ENCODE results near the gene GLIS1. TPM values are rescaled to one million over a fixed set of nuclear protein-coding genes. Genes with fewer than 3 reads are reported as not detected.

Gene GLIS1
- polyA plus RNA-seq, 1 donor from 2014 or later: not detected

DNA sequence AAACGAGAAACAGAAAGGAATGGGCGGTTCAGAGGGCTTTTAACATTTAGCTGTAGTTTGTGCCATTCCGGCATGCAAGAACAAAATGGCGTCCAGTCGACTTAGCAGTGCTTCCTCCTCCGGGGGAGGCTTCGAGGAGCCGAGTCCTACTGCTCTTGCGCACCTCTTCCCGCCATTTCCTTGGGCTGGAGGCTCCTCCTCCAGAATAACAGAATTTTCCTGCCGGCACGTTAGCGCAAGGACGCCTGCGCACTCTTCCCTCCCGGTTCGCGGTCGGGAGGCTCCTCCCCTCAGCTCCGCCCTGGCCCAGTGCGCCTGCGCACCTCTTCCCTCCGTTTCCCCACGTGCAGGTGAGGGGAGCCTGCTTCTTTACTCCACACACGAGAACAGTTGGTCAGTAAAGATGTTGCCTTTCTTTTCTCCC is 278.7 kb downstream of the GLIS1 start:
- TF ChIP-seq RAD21 (conservative IDR thresholded peaks at IDR 0.05): no peak
- no peak for TF ChIP-seq POLR2AphosphoS5 (IDR thresholded peaks at IDR 0.05)
- TF ChIP-seq MXI1 (conservative IDR thresholded peaks at IDR 0.05; ENCODE audit: poor library complexity, severe bottlenecking): no peak
- no peak for TF ChIP-seq EP300 (conservative IDR thresholded peaks at IDR 0.05; ENCODE audit: poor library complexity, severe bottlenecking)
- no peak for TF ChIP-seq SMC3 (conservative IDR thresholded peaks at IDR 0.05; ENCODE audit: poor library complexity)
- TF ChIP-seq, protein P1, sequence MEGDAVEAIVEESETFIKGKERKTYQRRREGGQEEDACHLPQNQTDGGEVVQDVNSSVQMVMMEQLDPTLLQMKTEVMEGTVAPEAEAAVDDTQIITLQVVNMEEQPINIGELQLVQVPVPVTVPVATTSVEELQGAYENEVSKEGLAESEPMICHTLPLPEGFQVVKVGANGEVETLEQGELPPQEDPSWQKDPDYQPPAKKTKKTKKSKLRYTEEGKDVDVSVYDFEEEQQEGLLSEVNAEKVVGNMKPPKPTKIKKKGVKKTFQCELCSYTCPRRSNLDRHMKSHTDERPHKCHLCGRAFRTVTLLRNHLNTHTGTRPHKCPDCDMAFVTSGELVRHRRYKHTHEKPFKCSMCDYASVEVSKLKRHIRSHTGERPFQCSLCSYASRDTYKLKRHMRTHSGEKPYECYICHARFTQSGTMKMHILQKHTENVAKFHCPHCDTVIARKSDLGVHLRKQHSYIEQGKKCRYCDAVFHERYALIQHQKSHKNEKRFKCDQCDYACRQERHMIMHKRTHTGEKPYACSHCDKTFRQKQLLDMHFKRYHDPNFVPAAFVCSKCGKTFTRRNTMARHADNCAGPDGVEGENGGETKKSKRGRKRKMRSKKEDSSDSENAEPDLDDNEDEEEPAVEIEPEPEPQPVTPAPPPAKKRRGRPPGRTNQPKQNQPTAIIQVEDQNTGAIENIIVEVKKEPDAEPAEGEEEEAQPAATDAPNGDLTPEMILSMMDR (IDR thresholded peaks at IDR 0.05; ENCODE audit: poor library complexity, severe bottlenecking): no peak
- TF ChIP-seq, protein P2, sequence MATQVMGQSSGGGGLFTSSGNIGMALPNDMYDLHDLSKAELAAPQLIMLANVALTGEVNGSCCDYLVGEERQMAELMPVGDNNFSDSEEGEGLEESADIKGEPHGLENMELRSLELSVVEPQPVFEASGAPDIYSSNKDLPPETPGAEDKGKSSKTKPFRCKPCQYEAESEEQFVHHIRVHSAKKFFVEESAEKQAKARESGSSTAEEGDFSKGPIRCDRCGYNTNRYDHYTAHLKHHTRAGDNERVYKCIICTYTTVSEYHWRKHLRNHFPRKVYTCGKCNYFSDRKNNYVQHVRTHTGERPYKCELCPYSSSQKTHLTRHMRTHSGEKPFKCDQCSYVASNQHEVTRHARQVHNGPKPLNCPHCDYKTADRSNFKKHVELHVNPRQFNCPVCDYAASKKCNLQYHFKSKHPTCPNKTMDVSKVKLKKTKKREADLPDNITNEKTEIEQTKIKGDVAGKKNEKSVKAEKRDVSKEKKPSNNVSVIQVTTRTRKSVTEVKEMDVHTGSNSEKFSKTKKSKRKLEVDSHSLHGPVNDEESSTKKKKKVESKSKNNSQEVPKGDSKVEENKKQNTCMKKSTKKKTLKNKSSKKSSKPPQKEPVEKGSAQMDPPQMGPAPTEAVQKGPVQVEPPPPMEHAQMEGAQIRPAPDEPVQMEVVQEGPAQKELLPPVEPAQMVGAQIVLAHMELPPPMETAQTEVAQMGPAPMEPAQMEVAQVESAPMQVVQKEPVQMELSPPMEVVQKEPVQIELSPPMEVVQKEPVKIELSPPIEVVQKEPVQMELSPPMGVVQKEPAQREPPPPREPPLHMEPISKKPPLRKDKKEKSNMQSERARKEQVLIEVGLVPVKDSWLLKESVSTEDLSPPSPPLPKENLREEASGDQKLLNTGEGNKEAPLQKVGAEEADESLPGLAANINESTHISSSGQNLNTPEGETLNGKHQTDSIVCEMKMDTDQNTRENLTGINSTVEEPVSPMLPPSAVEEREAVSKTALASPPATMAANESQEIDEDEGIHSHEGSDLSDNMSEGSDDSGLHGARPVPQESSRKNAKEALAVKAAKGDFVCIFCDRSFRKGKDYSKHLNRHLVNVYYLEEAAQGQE (IDR thresholded peaks at IDR 0.05; ENCODE audit: borderline replicate concordance): no peak
- TF ChIP-seq EZH2 (IDR thresholded peaks at IDR 0.05; ENCODE audit: borderline replicate concordance, insufficient read depth, low read length, poor library complexity, severe bottlenecking): no peak
- no peaks in the 10 kb centered on the region for H3F3A ChIP-seq (ENCODE audit: insufficient read depth, low read length, poor library complexity, severe bottlenecking)
- H4K20me1 ChIP-seq (ENCODE audit: insufficient read depth): no peaks in the 10 kb centered on the region
- H3K79me2 ChIP-seq (replicated peaks; ENCODE audit: insufficient read depth, low read length): no peaks in the 10 kb centered on the region
- H3K9me3 ChIP-seq (ENCODE audit: low read length): no peaks in the 10 kb centered on the region
- H3K36me3 ChIP-seq (ENCODE audit: insufficient read depth, low read length): no peaks in the 10 kb centered on the region
- H2AFZ ChIP-seq (ENCODE audit: low read depth, low read length): no peak overlapping the region
- no peak overlapping the region for H3K27ac ChIP-seq (ENCODE audit: low read length)
- no peak overlapping the region for H3K4me3 ChIP-seq (ENCODE audit: low read length)
- no peak overlapping the region for H3K9ac ChIP-seq (ENCODE audit: low read length)
- no peak overlapping the region for H3K4me2 ChIP-seq (ENCODE audit: low read length)
- H3K9me2 ChIP-seq (ENCODE audit: insufficient read depth, low read length): no peaks in the 10 kb centered on the region
- H3K27me3 ChIP-seq (ENCODE audit: insufficient read depth, low read depth, low read length): no peaks in the 10 kb centered on the region

- H2AFZ ChIP-seq (ENCODE audit: low read depth, low read length): no peak within 1 kb of the TSS
Observed at GRCh38 chr1:53459321-53460175, 279.4 kb downstream of the GLIS1 start, which contains the start of gene DMRTB1. DMRTB1 (plus strand) TSS chr1:53459399; CDS start chr1:53459454, 55 bp downstream.

More at GRCh38 chr1:53459321-53460175, 279.4 kb downstream of the GLIS1 start, which contains the start of gene DMRTB1:
- Histone ChIP-seq H3K9ac (ENCODE audit: low read length) (no peak within 1 kb of the TSS), H4K20me1 (ENCODE audit: insufficient read depth) (no peaks in the 10 kb centered on the region), H3K27ac (ENCODE audit: low read length) (no peak within 1 kb of the TSS), H3K36me3 (ENCODE audit: insufficient read depth, low read length) (no peaks in the 10 kb centered on the region), H3F3A (ENCODE audit: insufficient read depth, low read length, poor library complexity, severe bottlenecking) (no peaks in the 10 kb centered on the region), H3K4me3 (ENCODE audit: low read length) (no peak within 1 kb of the TSS), H3K9me2 (ENCODE audit: insufficient read depth, low read length) (no peaks in the 10 kb centered on the region), H3K27me3 (ENCODE audit: insufficient read depth, low read depth, low read length) (no peaks in the 10 kb centered on the region), H3K9me3 (ENCODE audit: low read length) (no peaks in the 10 kb centered on the region), H3K4me2 (ENCODE audit: low read length) (no peak within 1 kb of the TSS), H3K79me2 (replicated peaks; ENCODE audit: insufficient read depth, low read length) (no peaks in the 10 kb centered on the region)
- TF ChIP-seq TAF1 (IDR thresholded peaks at IDR 0.05; ENCODE audit: low read depth) (no peak), SMC3 (conservative IDR thresholded peaks at IDR 0.05; ENCODE audit: poor library complexity) (no peak), RAD21 (conservative IDR thresholded peaks at IDR 0.05) (no peak)
- TF ChIP-seq, protein P1 (IDR thresholded peaks at IDR 0.05; ENCODE audit: poor library complexity, severe bottlenecking): no peak

Measured in neural cell (in vitro differentiated cells).